Panc1 (cell line): ENCODE data around the gene ADGRV1. TPM values are rescaled to one million over a fixed set of nuclear protein-coding genes. Genes with fewer than 3 reads are reported as not detected.

Source experiments
- ATAC-seq: fragments of 200-7000 bp; cut with Tn5 transposase; 2 replicates; pipeline ENCODE4 v1.9.1; 2020; ENCODE audit warnings: mild to moderate bottlenecking, moderate library complexity
- BruUV-seq: library from RNA; stranded (reverse); fragments of 400-500 nt; replicated peaks from 2 replicates; lab custom pipeline; 2021; lab: Mats Ljungman, UMichigan
- CTCF ChIA-PET: fragments of 300-600 bp; sonication (Branson Sonifier 250); formaldehyde crosslinking; loops from one replicate; lab custom pipeline; 2022; ENCODE audit warnings: antibody characterized with exemption; lab: Charles Lee
- POLR2A ChIA-PET: fragments of 300-600 bp; sonication (Branson Sonifier 250); formaldehyde crosslinking; loops from one replicate; lab custom pipeline; 2022; ENCODE audit warnings: antibody characterized with exemption; lab: Charles Lee
- DNase-seq: peaks from one replicate; pipeline ENCODE4 v3.0.0-alpha.2; 2010; ENCODE audit warnings: low read depth, low spot score
- H3K27ac ChIP-seq: 2 replicates; pipeline ENCODE4 v1.5.1; 2011; ENCODE audit warnings: mild to moderate bottlenecking, low read length, inconsistent platforms
- H3K27me3 ChIP-seq: fragments of 200-500 bp; sonication (Bioruptor generic); 2 replicates; pipeline ENCODE4 v1.6.0; 2014; ENCODE audit warnings: low read length, inconsistent platforms; ENCODE audit not compliant: control insufficient read depth, insufficient read depth
- H3K36me3 ChIP-seq: fragments of 200-500 bp; sonication (Bioruptor generic); 2 replicates; pipeline ENCODE4 v1.5.1; 2014; ENCODE audit warnings: inconsistent platforms, mild to moderate bottlenecking, low read length, moderate library complexity; ENCODE audit not compliant: control insufficient read depth, insufficient read depth
- H3K4me1 ChIP-seq: 2 replicates; pipeline ENCODE4 v1.5.1; 2011; ENCODE audit warnings: inconsistent platforms, mild to moderate bottlenecking, low read length, moderate library complexity; ENCODE audit not compliant: control insufficient read depth, insufficient read depth
- H3K4me3 ChIP-seq, 2 experiments: 2 replicates each; pipeline ENCODE4 v1.5.1; 2011 to 2012; ENCODE audit warnings: low read depth in 2 of 2, low read length in 2 of 2, mild to moderate bottlenecking in 2 of 2, inconsistent platforms in 1 of 2, moderate library complexity in 1 of 2
- H3K9me3 ChIP-seq: fragments of 200-500 bp; sonication (Bioruptor generic); 2 replicates; pipeline ENCODE4 v1.5.1; 2014; ENCODE audit warnings: low read depth, mild to moderate bottlenecking, inconsistent platforms, low read length, moderate library complexity; ENCODE audit not compliant: control insufficient read depth, insufficient read depth
- CTCF ChIP-seq: fragments of 450-650 bp; IDR thresholded peaks from 2 replicates; pipeline ENCODE4 v1.5.1; 2017; ENCODE audit warnings: mild to moderate bottlenecking
- POLR2AphosphoS5 ChIP-seq: IDR thresholded peaks from 2 replicates; pipeline ENCODE4 v1.6.1; 2012; ENCODE audit warnings: mild to moderate bottlenecking, low read depth, low read length, moderate library complexity
- REST ChIP-seq, 2 experiments: IDR thresholded peaks; 2 replicates each; pipeline ENCODE4 v1.6.1; 2011 to 2012; ENCODE audit warnings: low read depth in 2 of 2, control low read depth in 1 of 2, low read length in 1 of 2, mild to moderate bottlenecking in 1 of 2, moderate library complexity in 1 of 2; ENCODE audit not compliant: insufficient read depth in 1 of 2
- SIN3A ChIP-seq: IDR thresholded peaks from 2 replicates; pipeline ENCODE4 v1.6.1; 2012; ENCODE audit warnings: low read depth, mild to moderate bottlenecking, low read length, moderate library complexity, borderline replicate concordance; ENCODE audit not compliant: insufficient read depth
- TCF7L2 ChIP-seq: IDR thresholded peaks from 2 replicates; pipeline ENCODE4 v1.6.1; 2011; ENCODE audit warnings: mild to moderate bottlenecking, low read depth, low read length, inconsistent platforms
- in situ Hi-C: cut with HindIII; loops from 2 replicates; pipeline ENCODE4 v1.10.0; 2016; ENCODE audit warnings: low sequenced_read_pairs, low pct_unique_long_range_greater_than_20kb
- intact Hi-C: fragments of 100-400 bp; cut with micrococcal nuclease; formaldehyde crosslinking; loops from one replicate; pipeline ENCODE4 v1.10.0; 2022; ENCODE audit not compliant: unreplicated experiment
- total RNA-seq: library from RNA; stranded (reverse); gene quantifications from one replicate; pipeline ENCODE4 v1.2.1, GENCODE V29; 2021; ENCODE audit not compliant: unreplicated experiment

The ADGRV1 gene
- total RNA-seq, 1 experiment from 2014 or later = 0.49 TPM

- ChIA-PET CTCF (no interaction called here), POLR2A (interaction anchor here (0.5 kb wide), 1 partner anchor 810 kb away, joined by 5 read pairs; no protein-coding TSS in a partner anchor)
- in situ Hi-C loops = no loop called here
- Histone ChIP-seq H3K27me3 (peaks cover 59% of the 10 kb centered on the region), H3K4me1 (no peaks in the 10 kb centered on the region), H3K27ac (no peak overlapping the region), H3K4me3 (peak overlapping the region; percentile 28 to 34; a peak in 3 of 4 replicates), H3K36me3 (no peaks in the 10 kb centered on the region; the same call in 1 of the 2 replicates), H3K9me3 (no peaks in the 10 kb centered on the region)
- intact Hi-C loops = no loop called here
- no peak for ATAC-seq
- no TSS peak for BruUV-seq
- TF ChIP-seq CTCF (no peak), TCF7L2 (no peak), SIN3A (no peak), POLR2AphosphoS5 (no peak), REST (IDR thresholded peaks at IDR 0.05; ENCODE audit: insufficient read depth in 1 of 2, low read depth in 2 of 2, low read length in 1 of 2) (no peak)
- no peak for DNase-seq
Measured at GRCh38 chr5:90557871-90558270, 726 bp upstream of the ADGRV1 start.

GRCh38 chr5:90560771-90561170 is 2.2 kb downstream of the ADGRV1 start:
- ChIA-PET POLR2A (no interaction called here), CTCF (no interaction called here)
- no peak overlapping the region for H3K27ac ChIP-seq
- DNase-seq = no peak
- BruUV-seq = no TSS peak
- H3K27me3 ChIP-seq = peaks cover 47% of the 10 kb centered on the region
- no peaks in the 10 kb centered on the region for H3K4me1 ChIP-seq
- no peak overlapping the region for H3K4me3 ChIP-seq
- in situ Hi-C loops = no loop called here
- ATAC-seq = no peak
- no peaks in the 10 kb centered on the region for H3K9me3 ChIP-seq
- no peaks in the 10 kb centered on the region; the same call in 1 of the 2 replicates for H3K36me3 ChIP-seq
- TF ChIP-seq CTCF = no peak
- no peak for TF ChIP-seq SIN3A
- no peak for TF ChIP-seq TCF7L2
- no peak for TF ChIP-seq POLR2AphosphoS5
- intact Hi-C loops = loop anchor here (10.0 kb wide), 1 partner anchor 214 kb away; no protein-coding TSS in a partner anchor
